Measurements from ENCODE around the gene IL1R2.

GRCh38 chr2:101982495-101983029 lies 9.2 kb upstream of the IL1R2 start:
- TF ChIP-seq CTCF (IDR thresholded peaks at IDR 0.05) (no peak), POLR2AphosphoS5 (IDR thresholded peaks at IDR 0.05) (no peak), POLR2A (IDR thresholded peaks at IDR 0.05) (no peak)
